Sciatic nerve (tissue), 2 donors: Measurements from ENCODE around the gene LRBA. TPM values are rescaled to one million over a fixed set of nuclear protein-coding genes. Genes with fewer than 3 reads are reported as not detected.

ENCODE experiments used
- ATAC-seq: fragments of 200-7000 bp; cut with Tn5 transposase; one replicate; pipeline ENCODE4 v1.9.1; 2020; ENCODE audit warnings: mild to moderate bottlenecking, moderate library complexity
- DNase-seq: peaks from one replicate; pipeline ENCODE4 v3.0.0-alpha.2; 2020; ENCODE audit warnings: low spot score
- intact Hi-C: fragments of 100-400 bp; cut with DNase I; formaldehyde crosslinking; loops from one replicate; pipeline ENCODE4 v1.14.2; 2022
- total RNA-seq: library from RNA; stranded (reverse); fragmentation: NEBNext Ultra II Directional; extraction: Animal tissue kit (Norgen Biotek cat#: 25700); gene quantifications from one replicate; pipeline ENCODE4 v1.2.1, GENCODE V29; 2021
- donor health status: DM: no; HTN: no; CAD: no.
- donor health status: DM: no; HTN: no; CAD: no.

Gene LRBA
- total RNA-seq, 1 donor from 2014 or later: 34.5 TPM

DNA sequence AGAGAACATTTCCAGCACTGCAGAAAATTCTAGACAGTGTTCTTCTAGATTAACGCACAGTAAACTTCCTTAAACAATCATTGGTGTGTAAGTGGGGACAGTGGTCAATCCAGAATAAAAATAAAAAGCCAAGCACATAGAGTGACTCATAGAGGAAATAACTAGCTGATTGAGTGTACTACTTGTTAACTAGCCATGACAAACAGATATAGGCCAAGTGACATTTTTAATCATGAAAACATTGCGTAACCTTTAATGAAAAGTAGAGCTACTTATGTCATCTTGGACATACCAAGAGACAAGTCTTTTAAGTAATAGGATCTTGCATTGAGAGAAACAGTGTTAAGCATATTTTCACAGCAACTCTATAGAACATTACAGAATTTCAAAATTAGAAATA, 667.0 kb downstream of the LRBA start:
- DNase-seq (no peak), ATAC-seq (no peak)
- intact Hi-C loops: no loop called here

DNA sequence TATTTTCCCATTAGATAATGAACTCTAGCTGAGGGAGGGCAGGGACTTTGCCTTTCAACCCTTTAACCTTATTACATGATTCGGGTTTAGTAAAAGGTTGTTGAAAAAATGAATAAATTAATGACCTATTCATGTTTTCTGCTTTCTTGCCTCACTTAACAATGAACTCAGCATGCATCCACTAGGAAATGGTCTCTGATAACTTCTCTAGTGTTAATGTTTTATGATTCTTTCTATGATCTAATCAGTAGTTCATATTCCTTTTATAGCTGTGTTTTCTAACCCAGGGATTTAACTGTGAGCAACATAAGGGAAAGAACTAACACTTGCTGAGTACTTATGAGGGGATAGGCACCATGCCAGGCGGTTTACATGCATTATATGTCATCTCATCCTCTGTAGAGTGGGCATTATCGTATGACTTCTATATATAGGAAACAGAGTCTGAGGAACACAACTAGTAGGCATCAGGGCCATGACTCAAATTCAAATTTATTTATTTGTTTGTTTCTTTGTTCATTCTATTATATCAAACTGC, 669.8 kb downstream of the LRBA start:
- DNase-seq: no peak
- intact Hi-C loops: no loop called here
- no peak for ATAC-seq

GRCh38 chr4:150343796-150344195, 671.3 kb downstream of the LRBA start:
- intact Hi-C loops: no loop called here
- DNase-seq: no peak
- no peak for ATAC-seq

DNA sequence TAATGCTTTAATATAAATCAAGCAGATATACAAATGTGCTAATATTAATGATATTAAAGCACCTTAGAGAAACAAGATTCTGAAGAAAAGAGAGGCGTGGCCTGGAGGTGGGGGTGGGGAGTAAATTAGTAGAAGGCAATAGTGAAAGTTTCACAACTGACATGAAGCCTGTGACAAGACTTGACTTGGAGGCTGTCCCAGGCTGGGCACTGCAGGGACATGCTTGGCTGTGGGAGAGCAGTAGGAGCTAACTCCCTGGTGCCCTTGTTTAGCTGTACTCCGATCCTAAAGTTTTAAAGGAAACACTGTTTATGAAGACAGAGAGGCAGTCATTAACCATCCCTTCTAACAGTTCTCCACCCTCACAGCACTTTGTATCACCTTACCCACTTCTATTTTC, 672.1 kb downstream of the LRBA start:
- DNase-seq (no peak), ATAC-seq (no peak)
- intact Hi-C loops: no loop called here

- no peak for ATAC-seq
- intact Hi-C loops: no loop called here
- DNase-seq: no peak
These were observed 677.4 kb downstream of the LRBA start for GRCh38 chr4:150337734-150338133.

DNA sequence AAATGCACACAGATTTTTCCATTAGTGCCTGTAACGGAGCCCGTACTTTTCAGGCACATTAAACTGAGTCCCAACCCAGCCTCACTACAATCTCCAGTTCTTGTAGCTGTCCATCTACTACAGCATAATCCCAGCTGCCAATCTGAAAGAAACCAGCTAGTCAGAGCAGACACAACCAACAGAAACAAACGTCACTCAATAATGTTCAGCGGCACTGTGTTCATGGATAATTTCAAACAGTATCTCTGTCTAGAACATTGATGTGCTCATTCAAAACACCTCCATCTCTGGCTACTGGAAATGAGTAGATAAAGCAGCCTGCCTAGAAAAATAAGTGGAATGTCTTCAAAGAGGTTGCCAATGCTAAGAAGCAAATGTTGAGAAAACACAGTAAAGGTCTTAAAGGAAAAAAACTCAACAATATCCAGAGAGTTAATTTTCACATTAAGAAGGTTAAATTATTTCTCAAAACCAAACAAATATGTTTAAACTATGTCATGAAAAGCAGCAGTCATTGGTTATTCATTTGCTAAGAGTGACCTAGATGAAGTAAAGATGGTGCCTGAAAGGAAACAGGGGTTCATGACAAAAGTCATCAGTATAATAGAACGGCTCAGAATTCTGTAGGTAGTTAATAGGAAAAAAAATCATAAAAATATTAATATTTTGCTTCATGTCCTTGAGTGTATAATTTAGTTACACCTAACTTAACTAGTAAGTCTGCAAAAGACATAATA, 678.2 kb downstream of the LRBA start:
- intact Hi-C loops: no loop called here
- no peak for ATAC-seq
- DNase-seq: no peak

GRCh38 chr4:150332961-150333360, 682.1 kb downstream of the LRBA start:
- ATAC-seq (no peak), DNase-seq (no peak)
- intact Hi-C loops: no loop called here

DNA sequence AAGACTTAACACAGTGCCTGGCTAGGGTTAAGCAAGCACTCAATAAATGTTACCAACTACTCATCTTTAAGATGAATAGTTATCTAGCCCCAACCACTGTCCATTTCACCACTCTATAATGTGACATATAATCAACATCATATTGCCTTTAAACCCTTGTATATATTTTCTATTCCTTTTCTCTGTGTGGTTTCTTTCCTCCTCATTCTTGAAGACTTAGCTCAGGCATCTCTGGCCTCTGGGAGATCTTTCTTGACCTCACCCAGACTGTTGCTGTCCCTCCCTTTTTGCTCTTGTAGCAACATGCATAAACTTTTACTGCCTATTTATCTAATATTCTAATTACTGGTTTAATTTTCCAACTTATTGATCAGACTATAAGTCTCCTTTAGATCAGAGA, 683.0 kb downstream of the LRBA start:
- intact Hi-C loops: no loop called here
- DNase-seq: no peak

DNA sequence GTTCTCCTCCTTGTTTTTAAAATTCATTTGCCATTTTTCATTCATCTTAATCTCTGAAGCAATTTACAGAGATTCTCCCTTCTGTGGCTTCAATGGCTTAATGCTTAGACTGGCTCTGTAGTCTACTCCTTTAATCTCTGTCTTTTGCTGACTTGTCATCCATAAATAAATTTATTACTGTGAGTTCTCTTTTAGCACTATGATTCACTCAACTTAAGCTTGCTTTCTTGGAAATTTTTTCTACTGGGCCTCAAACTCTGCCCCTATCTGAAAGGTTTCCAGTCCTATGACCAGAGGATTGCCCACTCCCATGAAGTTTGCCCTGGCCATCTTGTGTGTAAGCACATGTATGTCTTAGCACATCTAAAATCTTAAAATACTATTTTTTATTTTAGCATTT, 685.7 kb downstream of the LRBA start:
- no peak for DNase-seq
- ATAC-seq: no peak
- intact Hi-C loops: no loop called here

More for the DNA sequence above, 683.0 kb downstream of the LRBA start:
- ATAC-seq: no peak

DNA sequence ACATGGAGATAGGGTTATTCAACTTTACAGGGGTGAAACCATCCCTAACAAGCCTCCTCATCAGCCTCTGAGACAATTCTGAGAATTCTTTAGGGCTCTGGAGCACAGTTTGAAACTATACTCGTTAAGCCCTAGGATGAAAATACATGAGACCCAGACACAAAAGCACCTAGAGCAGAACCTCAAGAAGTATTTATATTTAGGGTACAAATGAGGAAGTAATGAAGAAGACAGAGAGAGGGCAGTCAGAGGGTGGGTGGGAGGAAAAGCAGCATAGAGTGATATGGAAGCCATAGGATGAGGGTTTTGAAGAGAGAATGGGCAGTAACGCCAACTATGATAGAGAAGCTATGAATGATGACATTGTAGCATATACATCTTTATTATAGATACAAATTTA, 686.6 kb downstream of the LRBA start:
- intact Hi-C loops: no loop called here
- ATAC-seq (no peak), DNase-seq (no peak)

DNA sequence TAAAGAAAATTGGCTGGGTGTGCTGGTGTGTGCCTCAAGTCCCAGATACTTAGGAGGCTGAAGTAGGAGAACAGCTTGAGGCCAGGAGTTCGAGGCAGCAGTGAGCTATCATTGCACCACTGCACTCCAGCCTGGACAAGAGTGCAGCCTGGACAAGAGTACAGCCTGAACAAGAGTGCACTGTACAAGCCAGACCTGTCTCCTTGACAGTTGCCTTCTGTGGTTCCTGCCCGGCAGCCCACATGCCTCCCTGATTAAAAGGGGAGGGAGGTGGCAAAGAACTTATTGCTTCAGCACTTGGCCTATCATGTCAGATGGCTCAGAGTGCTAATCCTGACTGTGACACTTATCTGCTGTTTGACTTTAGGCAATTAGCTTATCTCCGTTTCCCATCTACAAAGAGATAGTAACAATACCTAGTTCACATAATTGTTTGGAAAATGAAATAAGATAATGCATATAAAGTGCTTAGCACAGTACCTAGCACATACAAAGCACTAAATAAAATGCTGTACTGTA, 687.8 kb downstream of the LRBA start:
- no peak for ATAC-seq
- DNase-seq: no peak
- intact Hi-C loops: no loop called here

DNA sequence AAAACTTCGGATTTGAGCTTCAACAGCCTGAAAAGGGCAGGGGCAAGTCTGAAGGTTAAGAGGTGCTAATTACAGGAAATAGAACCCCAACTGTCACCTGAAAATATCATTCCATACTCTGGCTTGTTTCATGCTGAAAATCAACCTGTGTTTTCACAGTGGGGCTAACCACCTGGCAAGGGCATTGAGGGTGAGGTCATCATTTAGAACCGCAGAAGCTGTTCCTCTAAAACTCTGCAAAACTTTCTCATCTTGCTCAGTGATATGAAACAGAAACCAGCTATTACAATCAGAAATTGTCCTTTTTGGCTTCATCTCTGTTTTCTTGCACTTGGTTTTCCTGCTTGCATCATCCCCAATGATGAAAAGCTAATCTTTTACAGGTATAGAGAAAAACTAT, 689.2 kb downstream of the LRBA start:
- intact Hi-C loops: no loop called here
- ATAC-seq (no peak), DNase-seq (no peak)

GRCh38 chr4:150323406-150324325, 691.4 kb downstream of the LRBA start:
- ATAC-seq: no peak
- intact Hi-C loops: no loop called here
- DNase-seq: no peak

DNA sequence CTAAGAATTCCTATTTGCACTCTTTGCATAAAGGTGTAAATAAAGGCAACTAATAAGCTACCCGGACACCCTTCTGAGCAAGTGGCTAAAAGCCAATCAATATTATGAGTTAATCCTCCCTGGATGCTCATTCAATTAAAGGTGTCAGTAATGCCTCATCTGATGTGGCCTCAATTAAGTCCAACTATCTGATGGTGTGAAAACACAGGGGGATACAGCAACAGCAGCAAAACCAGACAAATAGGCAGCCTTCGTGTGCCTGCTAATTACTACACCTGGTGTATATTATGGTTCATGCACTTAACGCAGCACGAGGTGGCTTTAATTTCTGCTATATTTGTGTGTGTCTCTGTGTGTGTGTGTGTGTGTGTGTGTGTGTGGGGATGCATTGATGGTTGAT, 692.4 kb downstream of the LRBA start:
- intact Hi-C loops: no loop called here
- ATAC-seq (no peak), DNase-seq (no peak)

GRCh38 chr4:150321113-150321512, 694.0 kb downstream of the LRBA start:
- DNase-seq (no peak), ATAC-seq (no peak)
- intact Hi-C loops: no loop called here

GRCh38 chr4:150318971-150319370, 696.1 kb downstream of the LRBA start:
- ATAC-seq (no peak), DNase-seq (no peak)
- intact Hi-C loops: no loop called here

GRCh38 chr4:150318527-150318926, 696.6 kb downstream of the LRBA start:
- ATAC-seq: no peak
- intact Hi-C loops: no loop called here
- no peak for DNase-seq

DNA sequence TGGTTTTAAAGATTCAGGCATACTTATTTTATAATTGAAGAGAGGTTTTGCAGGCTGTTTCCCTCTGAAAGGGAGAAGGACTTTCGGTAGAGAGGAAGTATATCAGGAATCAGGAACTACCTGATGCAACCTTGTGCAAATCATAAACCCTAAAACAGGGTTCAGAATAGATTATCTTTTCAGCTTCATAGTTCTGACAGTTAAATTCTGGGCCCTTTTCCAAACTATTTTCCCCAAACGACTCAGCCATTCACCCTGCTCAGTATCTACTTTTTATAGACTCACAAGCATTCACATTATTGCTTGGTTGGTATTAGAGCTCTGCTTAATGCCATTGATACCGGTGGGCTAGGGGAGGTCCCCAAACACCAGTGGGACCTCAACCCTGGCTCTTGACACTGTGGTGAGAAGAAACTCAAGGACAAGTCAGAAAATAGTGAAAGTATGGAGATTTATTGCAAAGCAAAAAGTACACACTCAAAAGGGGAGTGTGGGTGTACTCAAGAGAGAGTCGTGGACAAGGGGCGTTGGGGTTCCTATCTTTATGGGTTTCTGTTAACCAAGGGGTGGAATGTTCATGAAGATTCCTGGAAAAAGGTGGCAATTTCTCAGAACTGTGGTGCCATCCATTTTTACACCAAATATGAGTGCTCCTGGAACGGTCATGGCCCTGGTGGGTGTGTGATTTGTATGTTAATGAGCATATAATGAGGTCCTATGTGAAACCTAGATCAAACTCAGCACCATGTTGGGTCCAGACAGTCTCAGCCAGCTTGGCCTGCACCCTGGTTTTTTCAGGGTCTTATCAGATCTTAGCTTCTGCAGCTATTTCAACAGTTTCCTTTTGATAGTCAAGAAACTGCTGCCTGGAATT, 698.5 kb downstream of the LRBA start:
- intact Hi-C loops: no loop called here
- no peak for ATAC-seq
- DNase-seq: no peak

- DNase-seq (no peak), ATAC-seq (no peak)
- intact Hi-C loops: no loop called here
These were observed 699.4 kb downstream of the LRBA start for GRCh38 chr4:150315691-150316090.
